SHP77 treated with DMSO at 0.1 percent for 48 hours (cell line): Measurements from ENCODE around the gene TEX55.
"Not testable (repeated sequence)": the region's sequence is repeated elsewhere in the genome, so short reads cannot be mapped to it uniquely, and the experiment has no call there.

ENCODE experiments used
- DNase-seq: peaks from one replicate; lab custom pipeline; 2025; lab: John Stamatoyannopoulos, UW

Gene TEX55

DNA sequence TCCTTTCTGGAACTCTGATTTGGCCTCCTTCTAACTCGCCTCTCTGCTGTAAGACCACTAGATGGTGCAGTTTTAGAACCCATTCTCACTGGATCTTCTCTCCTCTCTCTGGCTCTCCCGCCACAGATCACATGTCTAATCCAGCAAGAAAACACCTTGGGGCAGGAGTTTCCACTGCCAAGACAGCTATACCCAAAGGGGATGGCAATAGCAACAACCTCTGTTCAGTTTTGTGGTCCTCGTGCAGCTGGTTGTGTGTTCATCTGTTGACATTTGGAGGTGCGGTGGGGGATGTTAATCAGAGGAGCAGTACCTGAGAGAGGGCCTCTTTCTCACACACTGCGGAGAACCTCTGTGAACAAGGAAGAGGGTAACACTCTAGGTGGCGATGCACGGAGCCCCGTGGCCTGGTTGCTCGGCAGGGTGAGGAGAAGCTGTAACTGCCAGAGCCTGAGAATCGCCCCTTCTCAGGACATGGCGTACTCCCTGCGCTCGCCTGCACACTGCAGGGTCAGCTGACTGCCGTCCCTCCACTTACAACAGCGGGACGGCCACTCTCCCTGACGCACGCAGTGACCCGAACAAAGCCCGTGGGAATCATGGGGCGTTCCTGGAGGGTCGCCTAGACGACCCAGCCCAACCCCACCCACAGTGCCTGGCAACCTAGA lies at the start of gene TEX55:
Gene TEX55 (plus strand): TSS at position 666 of the 668 bp plus-strand sequence. CDS start 25 bp downstream, outside the sequence.
- peak; percentile 6 for DNase-seq

DNA sequence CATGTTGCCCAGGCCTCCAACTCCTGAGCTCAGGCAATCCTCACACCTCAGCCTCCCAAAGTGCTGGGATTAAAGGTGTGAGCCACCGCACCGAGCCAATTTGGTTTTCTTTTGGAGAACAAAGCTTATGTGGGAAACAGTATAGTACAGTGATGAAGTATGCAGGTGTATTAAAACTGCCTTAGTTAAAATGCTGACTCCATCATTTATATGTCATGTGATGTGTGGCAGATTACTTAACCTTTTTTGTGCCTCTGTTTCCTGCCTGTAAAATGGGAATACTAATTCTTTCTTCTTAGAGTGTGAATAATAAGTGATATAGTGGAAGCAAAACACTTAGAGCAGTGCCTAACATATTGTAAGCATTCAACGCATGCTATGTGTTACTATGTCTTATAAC lies 48.0 kb upstream of the TEX55 start:
- DNase-seq: no peak

- no peak for DNase-seq
Measured at GRCh38 chr3:119098619-119099222, 47.2 kb upstream of the TEX55 start.

GRCh38 chr3:119099785-119100184 lies 46.2 kb upstream of the TEX55 start:
- DNase-seq: no peak

GRCh38 chr3:119104031-119104430 lies 41.9 kb upstream of the TEX55 start:
- DNase-seq: no peak

DNA sequence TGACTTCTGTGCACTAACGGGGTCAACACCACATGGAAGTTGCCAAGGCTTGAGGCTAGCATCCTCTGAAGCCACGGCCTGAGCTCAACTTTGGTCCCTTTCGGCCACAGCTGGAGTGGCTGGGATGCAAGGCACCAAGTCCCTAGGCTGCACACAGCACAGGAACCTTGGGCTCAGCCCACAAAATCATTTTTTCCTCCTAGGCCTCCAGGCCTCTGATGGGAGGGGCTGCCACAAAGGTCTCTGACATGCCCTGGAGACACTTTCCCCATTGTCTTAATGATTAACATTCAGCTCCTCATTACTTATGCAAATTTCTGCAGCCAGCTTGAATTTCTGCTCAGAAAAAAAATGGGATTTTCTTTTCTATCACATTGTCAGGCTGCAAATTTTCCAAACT lies 27.6 kb upstream of the TEX55 start:
- DNase-seq: not testable (repeated sequence)

GRCh38 chr3:119120480-119120879 lies 25.5 kb upstream of the TEX55 start:
- DNase-seq: no peak

GRCh38 chr3:119122350-119122749 lies 23.6 kb upstream of the TEX55 start:
- no peak for DNase-seq

- no peak for DNase-seq
Measured at GRCh38 chr3:119125342-119125741, 20.6 kb upstream of the TEX55 start.

DNA sequence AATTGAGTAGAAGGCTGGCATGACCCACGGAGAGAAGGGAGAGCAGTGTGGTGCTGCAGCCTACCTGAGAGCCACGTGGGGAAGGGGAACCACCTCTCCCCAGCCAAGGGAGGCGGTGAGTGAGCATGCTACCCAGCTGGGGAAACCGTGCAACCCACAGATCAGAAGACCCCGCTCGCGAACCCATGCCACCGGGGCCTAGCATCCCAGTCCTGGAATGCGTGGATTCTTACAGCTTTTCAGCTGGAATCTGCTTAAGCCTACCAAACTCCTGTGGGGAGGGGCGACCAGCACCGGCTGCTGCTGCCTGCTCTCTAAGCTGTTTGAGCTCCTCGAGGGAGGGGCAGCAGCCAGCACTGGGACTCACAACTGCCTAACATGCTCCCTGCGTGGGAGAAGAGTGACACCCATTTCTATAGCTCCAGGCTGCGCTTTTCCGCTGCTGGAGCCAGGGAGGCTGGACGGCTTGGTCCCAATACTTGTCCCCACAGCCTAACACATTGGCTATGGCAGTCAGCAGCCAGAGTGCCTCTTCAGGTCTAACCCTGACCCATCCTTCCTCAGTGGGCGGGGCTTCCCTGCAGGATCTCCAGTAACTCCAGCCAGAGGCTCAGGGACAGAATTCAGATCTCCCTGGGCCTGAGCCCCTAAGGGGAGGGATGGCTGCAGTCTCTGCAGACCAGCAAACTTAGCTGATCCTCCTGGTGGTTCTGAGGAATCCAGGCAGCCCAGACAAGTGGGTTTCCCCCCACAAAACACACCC lies 20.0 kb upstream of the TEX55 start:
- DNase-seq: no peak

GRCh38 chr3:119130291-119130690 lies 15.7 kb upstream of the TEX55 start:
- DNase-seq: not testable (repeated sequence)

GRCh38 chr3:119132291-119132690 lies 13.7 kb upstream of the TEX55 start:
- not testable (repeated sequence) for DNase-seq

DNA sequence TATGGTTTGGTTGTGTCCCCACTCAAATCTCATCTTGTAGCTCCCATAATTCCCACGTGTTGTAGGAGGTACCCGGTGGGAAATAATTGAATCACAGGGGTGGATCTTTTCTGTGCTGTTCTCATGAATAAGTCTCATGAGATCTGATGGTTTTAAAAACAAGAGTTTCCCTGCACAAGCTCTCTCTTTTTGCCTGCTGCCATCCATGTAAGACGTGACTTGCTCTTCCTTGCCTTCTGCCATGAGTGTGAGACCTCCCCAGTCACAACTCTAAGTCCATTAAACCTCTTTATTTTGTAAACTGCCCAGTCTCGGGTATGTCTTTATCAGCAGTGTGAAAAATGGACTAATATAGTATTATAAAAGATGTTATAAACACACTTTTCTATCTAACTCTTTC lies 6.6 kb upstream of the TEX55 start:
- not testable (repeated sequence) for DNase-seq

DNA sequence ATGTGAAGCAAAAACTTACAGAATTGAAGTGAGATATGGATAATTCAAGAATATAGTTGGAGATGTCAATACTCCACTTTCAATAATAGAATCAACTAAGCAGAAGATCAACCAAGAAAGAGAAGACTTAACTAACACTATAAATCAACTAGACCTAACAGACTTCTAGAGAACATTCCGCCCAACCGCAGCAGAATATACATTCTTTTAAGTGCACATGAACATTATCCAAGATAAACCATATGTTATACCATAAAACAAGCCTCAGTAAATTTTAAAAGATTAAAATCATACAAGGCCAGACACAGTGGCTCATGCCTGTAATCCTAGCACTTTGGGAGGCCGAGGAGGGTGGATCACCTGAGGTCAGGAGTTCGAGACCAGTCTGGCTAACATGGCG lies 5.5 kb upstream of the TEX55 start:
- DNase-seq: no peak

DNA sequence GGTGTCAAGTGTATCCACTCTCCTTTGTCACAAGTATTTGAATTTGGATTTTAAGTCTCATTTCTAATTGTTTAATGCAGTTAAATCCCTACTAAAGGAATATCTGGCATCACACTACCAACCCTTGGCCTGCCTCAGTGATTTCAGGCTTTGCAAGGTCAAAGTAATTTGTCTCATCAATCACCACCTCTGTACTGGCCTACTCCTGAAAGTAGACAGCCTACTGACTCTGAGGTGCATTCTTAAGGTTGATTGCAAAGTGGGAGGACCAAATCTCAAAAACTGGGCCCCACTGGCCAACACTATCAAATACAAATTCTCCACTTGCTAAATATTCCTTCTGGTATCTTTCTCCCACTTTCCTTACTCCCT lies 851 bp upstream of the TEX55 start:
- no peak for DNase-seq

- DNase-seq: no peak
Measured at GRCh38 chr3:119146578-119147375, 812 bp downstream of the TEX55 start.

GRCh38 chr3:119147494-119147893 lies 1.5 kb downstream of the TEX55 start:
- no peak for DNase-seq

- no peak for DNase-seq
Measured at GRCh38 chr3:119148493-119149180, 2.7 kb downstream of the TEX55 start.

- no peak for DNase-seq
Measured at GRCh38 chr3:119149484-119149883, 3.5 kb downstream of the TEX55 start.

- no peak for DNase-seq
Measured at GRCh38 chr3:119156868-119157267, 10.9 kb downstream of the TEX55 start.

DNA sequence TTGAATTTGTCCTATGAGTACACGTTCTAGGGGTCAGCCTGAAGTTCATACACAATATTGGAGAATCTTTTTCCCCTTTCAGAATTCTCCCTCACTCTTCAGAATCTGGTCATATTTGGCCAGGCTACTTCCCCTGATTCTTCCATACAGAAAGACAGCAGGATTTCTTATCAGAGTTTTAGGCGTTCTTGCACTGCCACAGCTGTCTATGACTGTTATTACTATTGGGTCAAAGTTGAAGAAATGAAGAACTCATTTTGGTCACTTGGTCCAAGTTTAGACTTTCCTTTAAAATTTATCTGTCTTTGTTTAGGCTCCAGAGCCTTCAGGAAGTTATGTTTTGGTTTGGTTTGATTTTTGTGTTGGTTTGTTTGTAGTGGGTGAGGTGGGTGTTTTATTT lies 12.0 kb downstream of the TEX55 start:
- DNase-seq: no peak

GRCh38 chr3:119160361-119160760 lies 14.4 kb downstream of the TEX55 start:
- no peak for DNase-seq
